Nucleus accumbens (tissue), 56 donors: ENCODE data around the gene CLTB.
A peak's percentile ranks its signal among the peaks of the same experiment; 100 is the strongest.

Experiments used
- DNase-seq, 56 donors: peaks; one replicate each; lab custom pipeline; 2025; lab: John Stamatoyannopoulos, UW

CLTB gene

GRCh38 chr5:176406436-176407052 lies 9.8 kb downstream of the CLTB start:
- no peak for DNase-seq

GRCh38 chr5:176405656-176406435 lies 10.5 kb downstream of the CLTB start:
- no peak for DNase-seq

GRCh38 chr5:176401281-176402205 lies 14.8 kb downstream of the CLTB start:
- DNase-seq = no peak

- DNase-seq = no peak
These were observed 15.8 kb downstream of the CLTB start for GRCh38 chr5:176400382-176401156.

GRCh38 chr5:176397736-176398420 lies 18.5 kb downstream of the CLTB start:
- no peak for DNase-seq

- DNase-seq = no peak
These were observed 20.0 kb downstream of the CLTB start for GRCh38 chr5:176396330-176396729.

GRCh38 chr5:176394881-176395675 lies 21.3 kb downstream of the CLTB start:
- no peak for DNase-seq

GRCh38 chr5:176394096-176394495 lies 22.2 kb downstream of the CLTB start:
- no peak for DNase-seq

GRCh38 chr5:176392526-176392925 lies 23.8 kb downstream of the CLTB start:
- no peak for DNase-seq

- no peak for DNase-seq
These were observed 24.3 kb downstream of the CLTB start for GRCh38 chr5:176391999-176392398.

- no peak for DNase-seq
These were observed 24.9 kb downstream of the CLTB start for GRCh38 chr5:176391479-176391878.

- no peak for DNase-seq
These were observed 26.9 kb downstream of the CLTB start for GRCh38 chr5:176389135-176390123.

GRCh38 chr5:176388444-176389134 lies 27.8 kb downstream of the CLTB start, which contains the start of the genes HIGD2A and NOP16:
Gene HIGD2A (plus strand): TSS chr5:176388751. CDS start chr5:176388820, 69 bp downstream.
Gene NOP16 (minus strand): TSS chr5:176388598. CDS start chr5:176388539, 59 bp downstream.
- peak; percentile 91 to 100 (median 98) for DNase-seq

- no peak for DNase-seq
These were observed 28.3 kb downstream of the CLTB start for GRCh38 chr5:176388003-176388443.

GRCh38 chr5:176387384-176387925 lies 28.9 kb downstream of the CLTB start:
- no peak for DNase-seq

GRCh38 chr5:176386491-176386890 lies 29.8 kb downstream of the CLTB start:
- DNase-seq = no peak
